Glutamatergic neuron (in vitro differentiated cells): ENCODE results near the gene SCLT1. TPM values are rescaled to one million over a fixed set of nuclear protein-coding genes. Genes with fewer than 3 reads are reported as not detected.

Experiments
- DNase-seq: peaks from one replicate; pipeline ENCODE4 v3.0.0; 2022
- H3K27ac Mint-ChIP-seq: one replicate; pipeline ENCODE4 v1.8.0; 2020; ENCODE audit warnings: mild to moderate bottlenecking, mixed read lengths, inconsistent platforms; ENCODE audit not compliant: unreplicated experiment
- H3K27me3 Mint-ChIP-seq: one replicate; pipeline ENCODE4 v1.8.0; 2020; ENCODE audit warnings: mild to moderate bottlenecking, moderate library complexity, mixed read lengths, inconsistent platforms; ENCODE audit not compliant: unreplicated experiment
- H3K36me3 Mint-ChIP-seq: one replicate; pipeline ENCODE4 v1.8.0; 2020; ENCODE audit warnings: mild to moderate bottlenecking, mixed read lengths, inconsistent platforms; ENCODE audit not compliant: unreplicated experiment
- H3K4me1 Mint-ChIP-seq: one replicate; pipeline ENCODE4 v1.8.0; 2020; ENCODE audit warnings: mild to moderate bottlenecking, low read depth, mixed read lengths, inconsistent platforms; ENCODE audit not compliant: unreplicated experiment
- H3K4me3 Mint-ChIP-seq: one replicate; pipeline ENCODE4 v1.8.0; 2020; ENCODE audit warnings: mild to moderate bottlenecking, mixed read lengths, inconsistent platforms; ENCODE audit not compliant: unreplicated experiment
- H3K9me3 Mint-ChIP-seq: one replicate; pipeline ENCODE4 v1.8.0; 2020; ENCODE audit warnings: mild to moderate bottlenecking, moderate library complexity, mixed read lengths, inconsistent platforms; ENCODE audit not compliant: unreplicated experiment
- CTCF ChIP-seq: fragments of 200-600 bp; sonication (generic); IDR thresholded peaks from one replicate; pipeline ENCODE4 v1.5.0; 2021; ENCODE audit not compliant: partially characterized antibody, unreplicated experiment
- total RNA-seq: library from RNA; stranded (reverse); fragmentation: NEBNext Ultra II Directional; extraction: Animal tissue kit (Norgen Biotek cat#: 25700); gene quantifications from one replicate; pipeline ENCODE4 v1.2.1, GENCODE V29; 2021; ENCODE audit not compliant: unreplicated experiment

Gene SCLT1
- total RNA-seq, 1 donor from 2014 or later, result 15.6 TPM

- no peak overlapping the region for H3K27ac Mint-ChIP-seq
- no peaks in the 10 kb centered on the region for H3K4me1 Mint-ChIP-seq
- no peak for DNase-seq
- no peak for TF ChIP-seq CTCF
- peaks cover 1% of the 10 kb centered on the region for H3K9me3 Mint-ChIP-seq
- H3K36me3 Mint-ChIP-seq, result no peaks in the 10 kb centered on the region
- no peak overlapping the region for H3K4me3 Mint-ChIP-seq
- peaks cover 3% of the 10 kb centered on the region for H3K27me3 Mint-ChIP-seq
Observed at GRCh38 chr4:129037093-129037492, 56.2 kb downstream of the SCLT1 start.

- Mint-ChIP-seq H3K4me3 (no peak overlapping the region), H3K27me3 (no peaks in the 10 kb centered on the region), H3K9me3 (peaks cover 5% of the 10 kb centered on the region), H3K36me3 (peaks cover 56% of the 10 kb centered on the region), H3K4me1 (no peaks in the 10 kb centered on the region), H3K27ac (no peak overlapping the region)
- no peak for DNase-seq
- TF ChIP-seq CTCF, result no peak
Observed at GRCh38 chr4:129014566-129015509, 78.5 kb downstream of the SCLT1 start.

- peaks cover 4% of the 10 kb centered on the region for H3K9me3 Mint-ChIP-seq
- H3K4me3 Mint-ChIP-seq, result no peak overlapping the region
- no peak for DNase-seq
- no peaks in the 10 kb centered on the region for H3K4me1 Mint-ChIP-seq
- no peak for TF ChIP-seq CTCF
- no peak overlapping the region for H3K27ac Mint-ChIP-seq
- peaks cover 34% of the 10 kb centered on the region for H3K36me3 Mint-ChIP-seq
- H3K27me3 Mint-ChIP-seq, result peaks cover under 1% of the 10 kb centered on the region
Observed at GRCh38 chr4:129008096-129008495, 85.2 kb downstream of the SCLT1 start.

GRCh38 chr4:128986908-128987307, 106.4 kb downstream of the SCLT1 start:
- Mint-ChIP-seq H3K4me1 (peaks cover 5% of the 10 kb centered on the region), H3K36me3 (no peaks in the 10 kb centered on the region)

More at GRCh38 chr4:128986908-128987307, 106.4 kb downstream of the SCLT1 start:
- no peak for TF ChIP-seq CTCF
- Mint-ChIP-seq H3K27me3 (no peaks in the 10 kb centered on the region), H3K4me3 (no peak overlapping the region), H3K9me3 (no peaks in the 10 kb centered on the region), H3K27ac (no peak overlapping the region)
- DNase-seq, result no peak
